ENCODE results near the gene TATDN3.

TATDN3 gene

DNA sequence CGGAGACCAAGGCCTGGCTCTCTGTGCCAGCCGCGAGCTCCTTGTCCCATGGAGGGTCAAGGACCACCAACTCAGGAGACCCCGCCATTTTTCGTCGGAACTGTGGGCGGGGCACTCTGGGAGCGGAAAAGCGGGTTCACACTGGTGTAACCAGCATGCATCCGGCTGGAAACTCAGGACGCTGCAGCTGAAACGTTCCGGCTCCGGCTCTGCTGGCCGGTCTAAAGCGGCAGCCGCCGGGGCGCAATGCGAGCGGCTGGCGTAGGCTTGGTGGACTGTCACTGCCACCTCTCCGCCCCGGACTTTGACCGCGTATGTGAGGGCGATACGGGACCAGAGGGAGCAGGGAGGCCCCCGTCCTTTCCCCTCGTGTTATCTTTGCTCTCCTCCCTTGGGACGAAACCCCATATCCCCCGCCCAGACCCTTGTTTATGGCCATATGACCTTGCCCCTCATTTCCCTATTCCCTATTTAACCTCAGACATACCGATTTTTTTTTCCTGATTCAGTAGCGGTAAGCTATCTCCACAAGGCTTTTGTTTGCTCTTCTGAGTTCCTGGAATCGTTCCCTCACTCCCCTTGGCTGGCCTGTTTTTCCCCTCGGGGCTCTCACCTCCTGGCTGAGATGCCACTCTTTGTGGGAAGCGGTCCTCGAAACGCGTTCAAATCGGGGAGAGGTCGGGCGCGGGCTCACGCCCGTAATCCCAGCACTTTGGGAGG is at the start of gene TATDN3, which contains the start of gene NSL1 (continued):
- peak; percentile 85 for TF ChIP-seq ZNF629 (tag by site-specific recombination; IDR thresholded peaks at IDR 0.05)
- peak; percentile 98 for TF ChIP-seq ZNF76 (tag by site-specific recombination; IDR thresholded peaks at IDR 0.05; ENCODE audit: borderline replicate concordance, low read depth)
- peak; percentile 77 for TF ChIP-seq KLF1 (tag by site-specific recombination; IDR thresholded peaks at IDR 0.05)
- TF ChIP-seq BCL11B (tag by site-specific recombination; IDR thresholded peaks at IDR 0.05; ENCODE audit: low read depth) = peak; percentile 81
- TF ChIP-seq SCRT1 (tag by site-specific recombination; IDR thresholded peaks at IDR 0.05; ENCODE audit: borderline replicate concordance) = no peak
- TF ChIP-seq ZNF121 (tag by site-specific recombination; IDR thresholded peaks at IDR 0.05) = peak; percentile 93
- TF ChIP-seq ZNF266 (tag by site-specific recombination; IDR thresholded peaks at IDR 0.05; ENCODE audit: low read depth) = no peak
- TF ChIP-seq ZNF223 (tag by site-specific recombination; IDR thresholded peaks at IDR 0.05) = 0 out of 2 replicates have a peak, but pooled peaks have one; percentile 48
- TF ChIP-seq ZNF777 (tag by site-specific recombination; IDR thresholded peaks at IDR 0.05; ENCODE audit: borderline replicate concordance) = peak; percentile 85; the same call in 1 of the 2 replicates
- TF ChIP-seq KLF10 (tag by site-specific recombination; IDR thresholded peaks at IDR 0.05) = peak; percentile 82
- TF ChIP-seq ZNF24 (tag by site-specific recombination; IDR thresholded peaks at IDR 0.05) = peak; percentile 95
- TF ChIP-seq ZNF791 (tag by site-specific recombination; IDR thresholded peaks at IDR 0.05) = no peak
- peak; percentile 59; the same call in 1 of the 2 replicates for TF ChIP-seq MZF1 (tag by site-specific recombination; IDR thresholded peaks at IDR 0.05; ENCODE audit: borderline replicate concordance)
- TF ChIP-seq BCL6B (tag by site-specific recombination; IDR thresholded peaks at IDR 0.05) = no peak
- peak; percentile 84; the same call in 1 of the 2 replicates for TF ChIP-seq ZNF394 (tag by site-specific recombination; IDR thresholded peaks at IDR 0.05; ENCODE audit: borderline replicate concordance)
- TF ChIP-seq ZNF600 (tag by site-specific recombination; IDR thresholded peaks at IDR 0.05) = peak; percentile 62
- TF ChIP-seq ZFP37 (tag by site-specific recombination; IDR thresholded peaks at IDR 0.05) = peak; percentile 96
- no peak for TF ChIP-seq ZNF302 (tag by site-specific recombination; IDR thresholded peaks at IDR 0.05; ENCODE audit: low read depth)
- 0 out of 2 replicates have a peak, but pooled peaks have one; percentile 16 for TF ChIP-seq GLIS1 (tag by site-specific recombination; IDR thresholded peaks at IDR 0.05)
- TF ChIP-seq ZNF211 (tag by site-specific recombination; IDR thresholded peaks at IDR 0.05; ENCODE audit: low read depth) = no peak
- TF ChIP-seq TRIM28 (IDR thresholded peaks at IDR 0.05; ENCODE audit: borderline replicate concordance, low read length) = peak; percentile 78; the same call in 1 of the 2 replicates
- TF ChIP-seq ZNF514 (tag by site-specific recombination; IDR thresholded peaks at IDR 0.05) = no peak
- peak; percentile 79 for TF ChIP-seq INSM2 (tag by site-specific recombination; IDR thresholded peaks at IDR 0.05)
- peak; percentile 95 for TF ChIP-seq ZEB2 (tag by site-specific recombination; IDR thresholded peaks at IDR 0.05)
- TF ChIP-seq ZNF473 (tag by site-specific recombination; IDR thresholded peaks at IDR 0.05) = no peak
- peak; percentile 96; the same call in 1 of the 2 replicates for TF ChIP-seq GLI4 (tag by site-specific recombination; IDR thresholded peaks at IDR 0.05)
- TF ChIP-seq ZNF610 (tag by site-specific recombination; IDR thresholded peaks at IDR 0.05; ENCODE audit: borderline replicate concordance) = peak; percentile 95
- TF ChIP-seq ZNF571 (tag by site-specific recombination; IDR thresholded peaks at IDR 0.05) = no peak
- TF ChIP-seq ZNF423 (tag by site-specific recombination; IDR thresholded peaks at IDR 0.05) = no peak
- TF ChIP-seq ZNF157 (tag by site-specific recombination; IDR thresholded peaks at IDR 0.05) = no peak
- no peak for TF ChIP-seq ZNF274 (IDR thresholded peaks at IDR 0.05; ENCODE audit: low read length)
- no peak for TF ChIP-seq ZNF274 (tag by site-specific recombination; IDR thresholded peaks at IDR 0.05; ENCODE audit: borderline replicate concordance)
- TF ChIP-seq ZNF2 (tag by site-specific recombination; IDR thresholded peaks at IDR 0.05) = peak; percentile 96
- TF ChIP-seq ZNF548 (tag by site-specific recombination; IDR thresholded peaks at IDR 0.05) = no peak
- peak; percentile 94 for TF ChIP-seq ZBTB10 (tag by site-specific recombination; IDR thresholded peaks at IDR 0.05)
- TF ChIP-seq KLF16 (tag by site-specific recombination; IDR thresholded peaks at IDR 0.05) = peak; percentile 100

All from HEK293 (cell line).